Measurements from ENCODE around the gene METTL3. TPM values are rescaled to one million over a fixed set of nuclear protein-coding genes. Genes with fewer than 3 reads are reported as not detected.

METTL3 gene
- polyA plus RNA-seq, 1 donor = 57.9 TPM

DNA sequence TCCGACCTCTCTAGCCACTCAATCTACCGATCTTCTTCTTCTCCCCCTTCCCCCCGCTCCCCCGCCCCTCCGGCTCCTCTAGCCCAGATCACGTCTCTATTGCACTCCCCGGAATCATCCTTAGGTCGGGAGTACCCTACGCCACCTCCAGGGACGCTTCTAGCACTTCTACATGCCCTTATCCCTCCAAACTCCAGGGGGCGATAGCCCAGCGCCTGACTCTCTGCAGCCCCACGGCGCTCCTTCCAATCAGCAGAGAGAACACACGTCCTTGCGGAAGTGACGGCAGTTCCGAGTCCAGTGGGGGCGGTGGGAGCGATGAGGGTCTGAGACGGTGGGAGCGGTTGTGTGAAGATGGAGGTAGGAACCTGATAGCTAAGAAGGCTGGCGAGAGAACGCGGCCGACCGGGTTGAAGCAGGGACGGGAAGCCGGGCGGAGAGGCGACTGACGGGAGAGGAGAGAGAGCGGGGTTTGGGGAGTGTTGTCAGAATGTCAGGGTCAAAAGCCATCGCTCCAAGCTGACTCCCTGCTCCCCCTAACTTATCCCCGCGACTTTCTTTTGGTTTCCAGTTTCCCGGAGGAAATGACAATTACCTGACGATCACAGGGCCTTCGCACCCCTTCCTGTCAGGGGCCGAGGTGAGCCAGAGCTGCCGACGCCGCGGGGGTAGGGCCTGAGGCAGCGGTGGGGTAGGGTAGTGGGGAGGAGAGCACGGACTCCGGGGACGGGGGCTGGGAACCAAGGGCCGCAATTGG is 34.0 kb downstream of the METTL3 start, which contains the start of the genes RAB2B and TOX4:
Gene RAB2B (minus strand): TSS at position 35 of the 757 bp plus-strand sequence. CDS start 87 bp downstream, outside the sequence.
Gene TOX4 (plus strand): TSS at position 271 of the 757 bp plus-strand sequence. CDS start 84 bp downstream, at position 355.
- H3K27me3 ChIP-seq (ENCODE audit: control insufficient read depth, insufficient read depth, low read length) = no peaks in the 10 kb centered on the region
- H3K36me3 ChIP-seq (ENCODE audit: control insufficient read depth, insufficient read depth, low read length) = peaks cover 16% of the 10 kb centered on the region
- H3K4me3 ChIP-seq (ENCODE audit: low read length) = peak within 1 kb of the TSS; percentile 94
- no peaks in the 10 kb centered on the region for H3K9me3 ChIP-seq (ENCODE audit: control insufficient read depth, low read depth, low read length)
- DNase-seq = peak; percentile 99
- peaks cover 2% of the 10 kb centered on the region for H3K4me1 ChIP-seq (ENCODE audit: control insufficient read depth, insufficient read depth, low read length)
- WGBS (ENCODE audit: insufficient coverage, low lambda C conversion rate) = no CpG with 5 or more reads among the region's 49 CpGs
- H3K27ac ChIP-seq (ENCODE audit: low read length) = peak within 1 kb of the TSS; percentile 85

DNA sequence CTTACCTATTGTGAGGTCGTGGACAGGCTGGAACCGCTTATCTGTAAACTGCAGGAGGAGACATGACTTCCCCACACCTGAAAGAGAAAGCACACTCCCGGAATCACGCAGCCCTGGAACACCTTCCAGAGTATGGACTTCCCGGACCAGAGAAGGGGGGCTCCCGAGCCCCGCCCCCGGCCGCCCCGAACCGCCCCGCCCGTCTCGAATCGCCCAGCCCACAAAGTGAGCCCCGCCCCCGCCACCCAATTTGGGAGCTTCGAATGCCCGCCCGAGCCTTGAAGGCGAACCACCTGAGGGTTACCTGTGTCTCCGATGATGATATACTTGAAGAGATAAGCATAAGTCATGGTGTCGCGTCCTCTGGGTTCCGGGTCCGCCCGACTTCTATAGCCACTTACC is 34.6 kb downstream of the METTL3 start:
- Histone ChIP-seq H3K9me3 (ENCODE audit: control insufficient read depth, low read depth, low read length) (no peaks in the 10 kb centered on the region), H3K4me1 (ENCODE audit: control insufficient read depth, insufficient read depth, low read length) (peaks cover 2% of the 10 kb centered on the region), H3K4me3 (ENCODE audit: low read length) (peak overlapping the region; percentile 94), H3K36me3 (ENCODE audit: control insufficient read depth, insufficient read depth, low read length) (peaks cover 16% of the 10 kb centered on the region), H3K27ac (ENCODE audit: low read length) (peak overlapping the region; percentile 84), H3K27me3 (ENCODE audit: control insufficient read depth, insufficient read depth, low read length) (no peaks in the 10 kb centered on the region)
- no CpG with 5 or more reads among the region's 27 CpGs for WGBS (ENCODE audit: insufficient coverage, low lambda C conversion rate)
- DNase-seq = no peak

DNA sequence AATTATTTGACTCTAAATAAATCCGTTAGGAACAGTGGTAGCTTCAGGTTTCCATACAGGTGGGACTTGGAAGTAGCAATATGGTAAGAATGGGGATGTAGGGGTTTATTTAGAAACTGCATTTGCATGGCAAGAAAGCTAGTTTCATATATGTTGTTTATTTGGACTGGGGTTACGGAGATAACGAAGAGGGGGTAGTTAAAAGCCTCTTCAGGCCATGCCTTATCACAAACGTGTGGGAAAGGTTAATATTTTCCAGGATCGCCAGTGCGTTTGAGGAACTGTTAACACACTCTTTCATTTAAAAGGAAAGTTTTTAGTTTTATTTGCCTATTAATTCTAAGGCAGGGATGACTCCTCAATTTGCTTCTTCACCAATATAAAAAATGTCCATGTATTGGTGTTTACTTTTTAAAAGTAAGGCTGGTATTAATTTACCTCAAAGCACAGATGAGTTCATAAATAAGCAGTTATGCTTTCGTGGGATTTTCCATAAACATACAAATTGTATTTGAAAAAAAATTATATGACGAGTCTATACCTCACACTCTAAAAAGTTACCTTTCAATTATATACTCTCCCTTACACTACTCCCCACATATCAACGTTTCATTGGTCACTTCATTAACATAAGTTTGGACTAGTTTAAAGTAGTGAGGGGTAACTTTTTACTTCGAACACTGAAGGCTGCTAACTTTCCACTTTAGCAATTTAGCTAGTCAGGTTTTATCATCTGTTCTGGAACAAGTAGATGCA is 35.2 kb downstream of the METTL3 start:
- DNase-seq = peak in 1 of 2 donors; percentile 14
- Histone ChIP-seq H3K4me3 (ENCODE audit: low read length) (peak overlapping the region; percentile 94), H3K27ac (ENCODE audit: low read length) (peak overlapping the region; percentile 84), H3K36me3 (ENCODE audit: control insufficient read depth, insufficient read depth, low read length) (peaks cover 13% of the 10 kb centered on the region), H3K4me1 (ENCODE audit: control insufficient read depth, insufficient read depth, low read length) (peaks cover 2% of the 10 kb centered on the region), H3K27me3 (ENCODE audit: control insufficient read depth, insufficient read depth, low read length) (no peaks in the 10 kb centered on the region), H3K9me3 (ENCODE audit: control insufficient read depth, low read depth, low read length) (no peaks in the 10 kb centered on the region)
- WGBS (ENCODE audit: insufficient coverage, low lambda C conversion rate) = 0% methylated on average over 3 of the region's 10 CpGs

DNA sequence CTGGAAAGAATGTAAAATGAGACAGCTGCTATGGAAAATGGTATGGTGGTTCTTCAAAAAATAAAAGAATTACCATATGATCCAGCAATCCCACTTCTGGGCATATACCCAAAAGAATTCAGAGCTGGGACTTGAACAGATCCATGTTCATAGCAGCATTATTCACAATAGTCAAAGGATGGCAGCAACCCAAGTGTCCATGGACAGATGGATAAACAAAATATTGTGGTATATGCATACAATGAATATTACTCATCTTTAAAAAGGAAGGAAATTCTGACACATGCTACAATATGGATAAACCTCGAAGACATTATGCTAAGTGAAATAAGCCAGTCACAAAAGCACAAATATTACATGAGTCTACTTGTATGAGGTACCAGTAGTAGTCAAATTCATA is 43.5 kb downstream of the METTL3 start:
- no peak for DNase-seq
- no peaks in the 10 kb centered on the region for H3K27me3 ChIP-seq (ENCODE audit: control insufficient read depth, insufficient read depth, low read length)
- H3K4me3 ChIP-seq (ENCODE audit: low read length) = no peak overlapping the region
- H3K27ac ChIP-seq (ENCODE audit: low read length) = no peak overlapping the region
- no peaks in the 10 kb centered on the region for H3K4me1 ChIP-seq (ENCODE audit: control insufficient read depth, insufficient read depth, low read length)
- H3K9me3 ChIP-seq (ENCODE audit: control insufficient read depth, low read depth, low read length) = no peaks in the 10 kb centered on the region
- 80% methylated on average over 1 of the region's 1 CpG for WGBS (ENCODE audit: insufficient coverage, low lambda C conversion rate)
- H3K36me3 ChIP-seq (ENCODE audit: control insufficient read depth, insufficient read depth, low read length) = peaks cover 52% of the 10 kb centered on the region

DNA sequence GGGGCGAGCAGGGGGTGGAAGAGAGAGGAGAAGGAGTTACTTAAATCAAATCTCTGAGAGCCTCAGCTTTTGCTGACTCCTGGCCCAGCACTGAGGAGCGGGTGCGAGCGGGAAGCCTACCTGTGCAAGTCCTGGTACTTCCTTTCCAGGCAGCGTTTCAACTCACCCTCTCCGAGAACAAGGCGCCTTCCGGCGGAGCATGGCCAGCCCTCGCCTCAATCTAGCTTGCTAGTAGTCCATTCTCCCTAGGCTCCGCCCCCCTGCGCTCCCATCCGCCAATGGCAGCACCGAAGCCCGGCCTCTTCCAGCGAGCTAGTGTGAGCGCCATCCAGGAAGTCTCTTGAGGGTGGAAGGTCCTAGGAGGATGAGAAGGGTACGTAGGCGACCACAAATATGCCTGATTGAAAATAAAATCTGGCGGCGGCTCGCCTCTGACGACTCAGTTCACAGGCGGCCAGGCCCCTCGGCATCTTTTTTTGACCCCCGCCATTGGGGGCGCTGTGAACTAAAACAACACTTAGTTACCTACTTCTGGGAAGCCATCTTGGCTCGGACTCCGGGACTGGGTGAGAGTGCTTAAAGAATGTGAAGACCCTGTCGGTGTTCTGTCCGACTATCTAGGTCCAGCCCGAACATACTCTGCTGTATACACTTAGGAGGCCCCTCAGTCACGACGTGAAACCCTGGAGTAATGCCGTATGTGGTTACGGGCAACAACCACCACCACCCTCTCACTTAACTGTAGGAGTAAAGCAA is 55.0 kb downstream of the METTL3 start, which contains the start of gene CHD8:
Gene CHD8 (minus strand): TSS at position 212 of the 756 bp plus-strand sequence. CDS start 24,480 bp downstream, outside the sequence.
- WGBS (ENCODE audit: insufficient coverage, low lambda C conversion rate) = 0% methylated on average over 1 of the region's 36 CpGs
- DNase-seq = peak; percentile 99 to 100
- no peaks in the 10 kb centered on the region for H3K27me3 ChIP-seq (ENCODE audit: control insufficient read depth, insufficient read depth, low read length)
- H3K27ac ChIP-seq (ENCODE audit: low read length) = peak within 1 kb of the TSS; percentile 92
- H3K4me3 ChIP-seq (ENCODE audit: low read length) = peak within 1 kb of the TSS; percentile 75
- H3K36me3 ChIP-seq (ENCODE audit: control insufficient read depth, insufficient read depth, low read length) = peaks cover 8% of the 10 kb centered on the region
- peaks cover 5% of the 10 kb centered on the region for H3K4me1 ChIP-seq (ENCODE audit: control insufficient read depth, insufficient read depth, low read length)
- H3K9me3 ChIP-seq (ENCODE audit: control insufficient read depth, low read depth, low read length) = no peaks in the 10 kb centered on the region

DNA sequence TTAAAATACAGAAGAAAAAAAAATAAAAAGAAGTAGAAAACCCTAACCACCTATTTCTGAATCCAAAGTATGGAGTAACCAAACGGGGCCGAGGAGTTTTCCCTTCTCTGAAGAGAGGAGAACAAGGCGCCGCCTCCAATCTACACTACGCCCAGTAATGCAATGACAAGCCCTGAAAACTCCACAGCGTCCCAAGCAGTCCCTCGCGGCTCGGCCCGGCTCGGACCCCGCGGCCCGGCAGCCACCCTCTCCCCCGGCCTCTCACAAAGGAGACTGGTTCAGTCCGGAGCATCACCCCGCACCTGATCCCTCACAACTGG is 55.6 kb downstream of the METTL3 start:
- Histone ChIP-seq H3K27me3 (ENCODE audit: control insufficient read depth, insufficient read depth, low read length) (no peaks in the 10 kb centered on the region), H3K4me3 (ENCODE audit: low read length) (peak overlapping the region; percentile 75), H3K27ac (ENCODE audit: low read length) (peak overlapping the region; percentile 92), H3K9me3 (ENCODE audit: control insufficient read depth, low read depth, low read length) (no peaks in the 10 kb centered on the region), H3K36me3 (ENCODE audit: control insufficient read depth, insufficient read depth, low read length) (peaks cover 3% of the 10 kb centered on the region), H3K4me1 (ENCODE audit: control insufficient read depth, insufficient read depth, low read length) (peaks cover 5% of the 10 kb centered on the region)
- DNase-seq = peak in 1 of 2 donors; percentile 9
- no CpG with 5 or more reads among the region's 17 CpGs for WGBS (ENCODE audit: insufficient coverage, low lambda C conversion rate)

DNA sequence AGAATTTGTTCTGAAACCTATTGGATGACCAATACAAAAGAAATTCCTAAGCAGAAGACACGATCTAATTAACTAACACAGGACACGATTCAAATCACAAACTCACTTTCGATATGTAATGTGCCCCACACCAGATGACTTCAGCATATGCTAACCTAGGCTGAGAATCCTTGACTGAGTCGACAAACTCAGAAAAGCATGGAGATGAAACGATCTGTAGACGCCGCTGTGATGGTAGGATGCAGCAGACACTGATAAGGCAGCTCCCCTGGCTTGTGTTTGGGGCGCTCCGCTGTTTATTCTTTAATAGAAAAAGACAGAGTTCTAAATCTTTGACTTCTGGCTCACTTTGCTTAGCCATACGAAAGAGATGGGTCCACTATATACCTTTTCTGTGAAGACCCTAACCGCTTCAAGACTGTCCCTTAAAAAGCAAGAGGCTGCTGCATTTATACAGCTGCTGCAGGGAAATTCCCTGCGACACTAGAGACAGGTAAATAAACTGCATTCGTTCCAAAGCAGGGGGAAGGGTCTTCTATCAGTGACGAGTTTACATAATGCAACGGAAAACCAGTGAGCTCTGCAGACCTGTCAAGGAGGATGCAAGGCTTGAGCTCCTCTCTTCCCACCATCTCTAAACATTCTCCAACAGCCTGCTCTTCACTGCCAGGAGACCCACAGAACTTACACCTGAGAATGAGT is 56.1 kb downstream of the METTL3 start:
- Histone ChIP-seq H3K27me3 (ENCODE audit: control insufficient read depth, insufficient read depth, low read length) (no peaks in the 10 kb centered on the region), H3K36me3 (ENCODE audit: control insufficient read depth, insufficient read depth, low read length) (peaks cover 3% of the 10 kb centered on the region), H3K4me3 (ENCODE audit: low read length) (peak overlapping the region; percentile 75), H3K27ac (ENCODE audit: low read length) (peak overlapping the region; percentile 92), H3K9me3 (ENCODE audit: control insufficient read depth, low read depth, low read length) (no peaks in the 10 kb centered on the region), H3K4me1 (ENCODE audit: control insufficient read depth, insufficient read depth, low read length) (peaks cover 5% of the 10 kb centered on the region)
- peak in 1 of 2 donors; percentile 33 for DNase-seq
- no CpG with 5 or more reads among the region's 15 CpGs for WGBS (ENCODE audit: insufficient coverage, low lambda C conversion rate)

DNA sequence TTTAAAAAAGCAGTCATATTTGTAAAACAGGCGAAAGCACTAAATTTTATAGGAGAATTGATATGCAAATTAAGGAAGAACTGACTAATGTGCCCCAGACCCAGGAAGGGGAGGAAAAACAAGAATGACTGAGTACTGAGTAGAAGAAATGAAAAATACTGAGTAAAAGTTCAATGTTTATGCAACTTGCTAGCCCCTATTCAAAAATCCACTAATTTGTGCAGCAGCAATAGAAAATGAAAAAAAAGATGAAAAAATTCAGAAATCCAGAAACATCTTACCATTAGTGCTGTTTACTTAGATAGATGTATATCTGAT is 61.3 kb downstream of the METTL3 start:
- DNase-seq = no peak
- peaks cover 5% of the 10 kb centered on the region for H3K4me1 ChIP-seq (ENCODE audit: control insufficient read depth, insufficient read depth, low read length)
- H3K9me3 ChIP-seq (ENCODE audit: control insufficient read depth, low read depth, low read length) = no peaks in the 10 kb centered on the region
- peaks cover 3% of the 10 kb centered on the region for H3K36me3 ChIP-seq (ENCODE audit: control insufficient read depth, insufficient read depth, low read length)
- no peak overlapping the region for H3K27ac ChIP-seq (ENCODE audit: low read length)
- H3K4me3 ChIP-seq (ENCODE audit: low read length) = no peak overlapping the region
- WGBS (ENCODE audit: insufficient coverage, low lambda C conversion rate) = 100% methylated on average over 1 of the region's 1 CpG
- no peaks in the 10 kb centered on the region for H3K27me3 ChIP-seq (ENCODE audit: control insufficient read depth, insufficient read depth, low read length)
